ENCODE data around the gene CUTA. TPM values are rescaled to one million over a fixed set of nuclear protein-coding genes. Genes with fewer than 3 reads are reported as not detected.
A peak's percentile ranks its signal among the peaks of the same experiment; 100 is the strongest.

CUTA gene
- total and polyA plus RNA-seq, 2 of the 13 experiments (the other 11 are each of a cell fraction or from before 2014, with no cell fraction given): 170 to 180 TPM

DNA sequence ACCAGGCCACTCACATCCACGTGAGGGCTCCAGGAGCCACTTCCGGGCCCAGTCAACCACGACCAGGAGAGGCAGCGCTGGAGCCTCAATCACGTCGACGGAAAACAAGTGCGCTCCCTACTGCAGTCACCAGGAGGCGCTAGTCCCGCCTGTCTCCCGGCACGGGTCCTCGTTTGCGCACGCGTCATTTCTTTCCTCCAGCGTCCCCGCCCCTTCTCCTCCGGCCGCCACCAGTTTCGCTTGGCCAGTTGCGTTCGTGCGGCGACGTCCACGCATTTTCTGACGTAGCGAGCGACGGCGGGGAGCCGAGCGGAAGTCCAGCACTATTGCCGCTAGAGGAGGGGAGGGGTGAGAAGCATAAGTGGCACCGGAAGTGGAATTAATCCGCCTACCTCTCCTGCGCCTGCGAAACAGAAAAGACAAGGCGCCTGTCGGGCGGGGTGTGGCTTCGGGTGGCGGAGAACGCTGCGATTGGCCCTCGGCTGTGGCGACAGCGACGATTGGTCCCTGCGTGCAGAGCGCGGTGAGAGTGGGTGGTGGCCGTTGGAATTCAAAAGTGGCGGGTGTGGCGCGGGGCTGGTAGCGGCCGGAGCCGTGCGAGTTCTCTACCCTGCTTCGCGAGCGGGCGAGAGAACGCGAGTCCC, 26.5 kb downstream of the CUTA start, which contains the start of gene KIFC1 (continued):
- TF ChIP-seq, protein P1, sequence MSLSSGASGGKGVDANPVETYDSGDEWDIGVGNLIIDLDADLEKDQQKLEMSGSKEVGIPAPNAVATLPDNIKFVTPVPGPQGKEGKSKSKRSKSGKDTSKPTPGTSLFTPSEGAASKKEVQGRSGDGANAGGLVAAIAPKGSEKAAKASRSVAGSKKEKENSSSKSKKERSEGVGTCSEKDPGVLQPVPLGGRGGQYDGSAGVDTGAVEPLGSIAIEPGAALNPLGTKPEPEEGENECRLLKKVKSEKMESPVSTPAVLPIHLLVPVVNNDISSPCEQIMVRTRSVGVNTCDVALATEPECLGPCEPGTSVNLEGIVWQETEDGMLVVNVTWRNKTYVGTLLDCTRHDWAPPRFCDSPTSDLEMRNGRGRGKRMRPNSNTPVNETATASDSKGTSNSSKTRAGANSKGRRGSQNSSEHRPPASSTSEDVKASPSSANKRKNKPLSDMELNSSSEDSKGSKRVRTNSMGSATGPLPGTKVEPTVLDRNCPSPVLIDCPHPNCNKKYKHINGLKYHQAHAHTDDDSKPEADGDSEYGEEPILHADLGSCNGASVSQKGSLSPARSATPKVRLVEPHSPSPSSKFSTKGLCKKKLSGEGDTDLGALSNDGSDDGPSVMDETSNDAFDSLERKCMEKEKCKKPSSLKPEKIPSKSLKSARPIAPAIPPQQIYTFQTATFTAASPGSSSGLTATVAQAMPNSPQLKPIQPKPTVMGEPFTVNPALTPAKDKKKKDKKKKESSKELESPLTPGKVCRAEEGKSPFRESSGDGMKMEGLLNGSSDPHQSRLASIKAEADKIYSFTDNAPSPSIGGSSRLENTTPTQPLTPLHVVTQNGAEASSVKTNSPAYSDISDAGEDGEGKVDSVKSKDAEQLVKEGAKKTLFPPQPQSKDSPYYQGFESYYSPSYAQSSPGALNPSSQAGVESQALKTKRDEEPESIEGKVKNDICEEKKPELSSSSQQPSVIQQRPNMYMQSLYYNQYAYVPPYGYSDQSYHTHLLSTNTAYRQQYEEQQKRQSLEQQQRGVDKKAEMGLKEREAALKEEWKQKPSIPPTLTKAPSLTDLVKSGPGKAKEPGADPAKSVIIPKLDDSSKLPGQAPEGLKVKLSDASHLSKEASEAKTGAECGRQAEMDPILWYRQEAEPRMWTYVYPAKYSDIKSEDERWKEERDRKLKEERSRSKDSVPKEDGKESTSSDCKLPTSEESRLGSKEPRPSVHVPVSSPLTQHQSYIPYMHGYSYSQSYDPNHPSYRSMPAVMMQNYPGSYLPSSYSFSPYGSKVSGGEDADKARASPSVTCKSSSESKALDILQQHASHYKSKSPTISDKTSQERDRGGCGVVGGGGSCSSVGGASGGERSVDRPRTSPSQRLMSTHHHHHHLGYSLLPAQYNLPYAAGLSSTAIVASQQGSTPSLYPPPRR (CRISPR knock-in tag; IDR thresholded peaks at IDR 0.05; ENCODE audit: borderline replicate concordance): 0 out of 2 replicates have a peak, but pooled peaks have one; percentile 16
- TF ChIP-seq GFI1 (CRISPR knock-in tag; IDR thresholded peaks at IDR 0.05; ENCODE audit: borderline replicate concordance) (peak; percentile 87; the same call in 1 of the 2 replicates), ZNF34 (CRISPR knock-in tag; IDR thresholded peaks at IDR 0.05; ENCODE audit: borderline replicate concordance) (no peak; the same call in 1 of the 2 replicates), ZFP1 (CRISPR knock-in tag; IDR thresholded peaks at IDR 0.05) (no peak; the same call in 1 of the 2 replicates), ZNF558 (CRISPR knock-in tag; IDR thresholded peaks at IDR 0.05; ENCODE audit: borderline replicate concordance) (peak; percentile 69; the same call in 1 of the 2 replicates), PAWR (CRISPR knock-in tag; IDR thresholded peaks at IDR 0.05; ENCODE audit: borderline replicate concordance) (no peak), GTF2F1 (IDR thresholded peaks at IDR 0.05; ENCODE audit: low read length) (no peak), HHEX (CRISPR knock-in tag; IDR thresholded peaks at IDR 0.05) (no peak), NR1H2 (CRISPR knock-in tag; IDR thresholded peaks at IDR 0.05; ENCODE audit: borderline replicate concordance, low read depth) (no peak), ZBTB1 (CRISPR knock-in tag; IDR thresholded peaks at IDR 0.05; ENCODE audit: borderline replicate concordance) (no peak), STAG1 (CRISPR knock-in tag; IDR thresholded peaks at IDR 0.05) (peak; percentile 63), CBX5 (CRISPR knock-in tag; IDR thresholded peaks at IDR 0.05; ENCODE audit: borderline replicate concordance) (peak; percentile 92), ZNF446 (CRISPR knock-in tag; IDR thresholded peaks at IDR 0.05) (no peak), CENPX (CRISPR knock-in tag; IDR thresholded peaks at IDR 0.05) (no peak), POGZ (CRISPR knock-in tag; IDR thresholded peaks at IDR 0.05) (peak; percentile 90), ESRRA (CRISPR knock-in tag; IDR thresholded peaks at IDR 0.05; ENCODE audit: low read depth) (peak; percentile 70; the same call in 1 of the 2 replicates)
- TF ChIP-seq, protein P2, sequence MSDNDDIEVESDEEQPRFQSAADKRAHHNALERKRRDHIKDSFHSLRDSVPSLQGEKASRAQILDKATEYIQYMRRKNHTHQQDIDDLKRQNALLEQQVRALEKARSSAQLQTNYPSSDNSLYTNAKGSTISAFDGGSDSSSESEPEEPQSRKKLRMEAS (IDR thresholded peaks at IDR 0.05): peak; percentile 96
- TF ChIP-seq, protein P3, sequence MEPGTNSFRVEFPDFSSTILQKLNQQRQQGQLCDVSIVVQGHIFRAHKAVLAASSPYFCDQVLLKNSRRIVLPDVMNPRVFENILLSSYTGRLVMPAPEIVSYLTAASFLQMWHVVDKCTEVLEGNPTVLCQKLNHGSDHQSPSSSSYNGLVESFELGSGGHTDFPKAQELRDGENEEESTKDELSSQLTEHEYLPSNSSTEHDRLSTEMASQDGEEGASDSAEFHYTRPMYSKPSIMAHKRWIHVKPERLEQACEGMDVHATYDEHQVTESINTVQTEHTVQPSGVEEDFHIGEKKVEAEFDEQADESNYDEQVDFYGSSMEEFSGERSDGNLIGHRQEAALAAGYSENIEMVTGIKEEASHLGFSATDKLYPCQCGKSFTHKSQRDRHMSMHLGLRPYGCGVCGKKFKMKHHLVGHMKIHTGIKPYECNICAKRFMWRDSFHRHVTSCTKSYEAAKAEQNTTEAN (CRISPR knock-in tag; conservative IDR thresholded peaks at IDR 0.05): peak; percentile 63
- TF ChIP-seq, protein P4, sequence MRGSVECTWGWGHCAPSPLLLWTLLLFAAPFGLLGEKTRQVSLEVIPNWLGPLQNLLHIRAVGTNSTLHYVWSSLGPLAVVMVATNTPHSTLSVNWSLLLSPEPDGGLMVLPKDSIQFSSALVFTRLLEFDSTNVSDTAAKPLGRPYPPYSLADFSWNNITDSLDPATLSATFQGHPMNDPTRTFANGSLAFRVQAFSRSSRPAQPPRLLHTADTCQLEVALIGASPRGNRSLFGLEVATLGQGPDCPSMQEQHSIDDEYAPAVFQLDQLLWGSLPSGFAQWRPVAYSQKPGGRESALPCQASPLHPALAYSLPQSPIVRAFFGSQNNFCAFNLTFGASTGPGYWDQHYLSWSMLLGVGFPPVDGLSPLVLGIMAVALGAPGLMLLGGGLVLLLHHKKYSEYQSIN (CRISPR knock-in tag; IDR thresholded peaks at IDR 0.05; ENCODE audit: borderline replicate concordance): no peak
- TF ChIP-seq, protein P5, sequence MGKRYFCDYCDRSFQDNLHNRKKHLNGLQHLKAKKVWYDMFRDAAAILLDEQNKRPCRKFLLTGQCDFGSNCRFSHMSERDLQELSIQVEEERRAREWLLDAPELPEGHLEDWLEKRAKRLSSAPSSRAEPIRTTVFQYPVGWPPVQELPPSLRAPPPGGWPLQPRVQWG (CRISPR knock-in tag; IDR thresholded peaks at IDR 0.05; ENCODE audit: borderline replicate concordance, low read depth): no peak
- TF ChIP-seq, protein P6, sequence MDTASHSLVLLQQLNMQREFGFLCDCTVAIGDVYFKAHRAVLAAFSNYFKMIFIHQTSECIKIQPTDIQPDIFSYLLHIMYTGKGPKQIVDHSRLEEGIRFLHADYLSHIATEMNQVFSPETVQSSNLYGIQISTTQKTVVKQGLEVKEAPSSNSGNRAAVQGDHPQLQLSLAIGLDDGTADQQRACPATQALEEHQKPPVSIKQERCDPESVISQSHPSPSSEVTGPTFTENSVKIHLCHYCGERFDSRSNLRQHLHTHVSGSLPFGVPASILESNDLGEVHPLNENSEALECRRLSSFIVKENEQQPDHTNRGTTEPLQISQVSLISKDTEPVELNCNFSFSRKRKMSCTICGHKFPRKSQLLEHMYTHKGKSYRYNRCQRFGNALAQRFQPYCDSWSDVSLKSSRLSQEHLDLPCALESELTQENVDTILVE (CRISPR knock-in tag; IDR thresholded peaks at IDR 0.05): peak; percentile 98

All from HepG2 (cell line).